ENCODE measurements around the gene MESD.

GRCh38 chr15:80950291-80951078 is 39.1 kb downstream of the MESD start:
- TF ChIP-seq CTCF (IDR thresholded peaks at IDR 0.05) (no peak), POLR2A (IDR thresholded peaks at IDR 0.05) (no peak)

All from right lobe of liver (tissue), 4 donors.